GM18873 (cell line): ENCODE measurements around the gene TSFM.

Experiments used
- ATAC-seq: cut with Tn5 transposase; IDR thresholded peaks from one replicate; pipeline ENCODE4 v1.9.1; 2021; ENCODE audit warnings: mild to moderate bottlenecking, moderate library complexity, moderate number of reproducible peaks; ENCODE audit not compliant: unreplicated experiment, low FRiP score

Gene TSFM

GRCh38 chr12:57745485-57745881, 37.1 kb upstream of the TSFM start:
- ATAC-seq: no peak

GRCh38 chr12:57746025-57746424, 36.6 kb upstream of the TSFM start:
- no peak for ATAC-seq

GRCh38 chr12:57749061-57749460, 33.5 kb upstream of the TSFM start:
- no peak for ATAC-seq

GRCh38 chr12:57750561-57751431, 31.8 kb upstream of the TSFM start:
- no peak for ATAC-seq

- ATAC-seq: no peak
Measured at GRCh38 chr12:57751432-57751787, 31.2 kb upstream of the TSFM start.

- peak; percentile 79 for ATAC-seq
Measured at GRCh38 chr12:57751788-57752667, 30.6 kb upstream of the TSFM start, which contains the start of gene CDK4. Gene CDK4 (minus strand): TSS chr12:57752310. CDS start chr12:57751717, 593 bp downstream.

GRCh38 chr12:57752668-57753000, 30.0 kb upstream of the TSFM start:
- ATAC-seq: no peak

GRCh38 chr12:57753756-57754337, 28.7 kb upstream of the TSFM start:
- no peak for ATAC-seq

- no peak for ATAC-seq
Measured at GRCh38 chr12:57754411-57755193, 28.0 kb upstream of the TSFM start, which contains the start of gene MARCHF9. Gene MARCHF9 (plus strand): TSS chr12:57755103. CDS start chr12:57755529, 426 bp downstream.

- no peak for ATAC-seq
Measured at GRCh38 chr12:57755194-57755453, 27.5 kb upstream of the TSFM start.

- no peak for ATAC-seq
Measured at GRCh38 chr12:57755454-57756372, 26.9 kb upstream of the TSFM start.

- ATAC-seq: no peak
Measured at GRCh38 chr12:57756406-57757341, 25.9 kb upstream of the TSFM start.

- no peak for ATAC-seq
Measured at GRCh38 chr12:57757771-57758170, 24.8 kb upstream of the TSFM start.

- ATAC-seq: no peak
Measured at GRCh38 chr12:57758552-57759359, 23.8 kb upstream of the TSFM start.

- ATAC-seq: no peak
Measured at GRCh38 chr12:57759360-57759980, 23.1 kb upstream of the TSFM start.

GRCh38 chr12:57760347-57760982, 22.1 kb upstream of the TSFM start:
- ATAC-seq: no peak
